ENCODE measurements around the gene SELENOV. TPM values are rescaled to one million over a fixed set of nuclear protein-coding genes. Genes with fewer than 3 reads are reported as not detected.
A peak's percentile ranks its signal among the peaks of the same experiment; 100 is the strongest.

The SELENOV gene
- total and polyA plus RNA-seq, 2 experiments from 2014 or later: not detected

DNA sequence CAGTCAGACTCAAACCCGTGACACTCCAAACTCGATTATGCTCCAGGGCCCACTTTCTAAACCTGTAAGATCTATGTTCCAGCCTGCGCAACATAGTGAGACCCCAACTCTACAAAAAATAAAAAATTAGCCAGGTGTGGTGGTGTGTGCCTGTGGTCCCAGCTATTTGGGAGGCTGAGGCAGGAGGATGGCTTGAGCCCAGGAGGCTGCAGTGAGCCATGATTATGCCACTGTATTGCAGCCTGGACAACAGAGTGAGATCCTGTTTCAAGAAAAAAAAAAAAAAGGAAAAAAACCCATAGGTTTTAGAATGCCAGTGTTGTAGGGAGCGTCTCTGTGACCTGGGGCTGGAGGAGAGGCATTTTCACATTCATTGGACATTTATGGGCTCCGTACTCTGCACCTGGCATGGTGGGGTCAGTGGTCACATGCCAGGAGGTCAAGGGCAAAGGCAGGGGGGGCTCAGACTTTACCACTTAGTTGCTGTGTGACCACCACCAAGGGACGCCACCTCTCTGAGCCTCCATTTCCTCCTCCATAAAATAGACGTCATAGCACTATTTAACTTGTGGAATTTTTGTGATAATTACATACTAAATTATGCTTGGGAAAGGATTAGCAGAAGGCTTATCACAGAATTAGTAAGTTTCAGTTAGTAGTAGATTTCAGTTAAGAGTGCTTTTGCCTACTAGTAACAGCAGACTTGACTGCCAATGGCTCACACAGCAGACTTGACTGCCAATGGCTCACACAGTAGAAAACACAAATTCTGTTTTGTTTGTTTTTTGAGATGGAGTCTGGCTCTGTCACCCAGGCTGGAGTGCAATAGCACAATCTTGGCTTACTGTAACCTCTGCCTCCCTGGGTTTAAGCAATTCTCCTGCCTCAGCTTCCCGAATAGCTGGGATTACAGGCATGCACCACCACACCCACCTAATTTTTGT is 5.9 kb downstream of the SELENOV start:
- DNase-seq: no peak
- Histone ChIP-seq H3K36me3 (ENCODE audit: low read depth) (no peaks in the 10 kb centered on the region), H3K9me2 (ENCODE audit: insufficient read depth) (no peaks in the 10 kb centered on the region), H3K4me3 (no peak overlapping the region), H3K27ac (no peak overlapping the region), H3K79me2 (ENCODE audit: insufficient read depth) (no peaks in the 10 kb centered on the region), H3F3A (ENCODE audit: insufficient read depth) (no peaks in the 10 kb centered on the region), H3K9me3 (ENCODE audit: low read depth) (no peaks in the 10 kb centered on the region), H3K4me2 (ENCODE audit: unreplicated experiment) (no peak overlapping the region), H3K9ac (no peak overlapping the region), H3K4me1 (ENCODE audit: insufficient read depth) (no peaks in the 10 kb centered on the region), H3K27me3 (replicated peaks; ENCODE audit: insufficient read depth) (peaks cover 9% of the 10 kb centered on the region), H4K20me1 (ENCODE audit: insufficient read depth) (no peaks in the 10 kb centered on the region), H2AFZ (no peak overlapping the region)
- TF ChIP-seq EZH2phosphoT487 (IDR thresholded peaks at IDR 0.05; ENCODE audit: insufficient read depth, low read depth): no peak
- TF ChIP-seq EZH2 (IDR thresholded peaks at IDR 0.05; ENCODE audit: insufficient read depth, poor library complexity, severe bottlenecking): no peak
- in situ Hi-C loops (cut with MboI): no loop called here
- WGBS, 2 experiments (ENCODE audit: low coverage in 1 of 2, low lambda C conversion rate in 2 of 2, missing lambda C conversion rate in 2 of 2): 70 to 71% methylated on average over 8 of the region's 8 CpGs

DNA sequence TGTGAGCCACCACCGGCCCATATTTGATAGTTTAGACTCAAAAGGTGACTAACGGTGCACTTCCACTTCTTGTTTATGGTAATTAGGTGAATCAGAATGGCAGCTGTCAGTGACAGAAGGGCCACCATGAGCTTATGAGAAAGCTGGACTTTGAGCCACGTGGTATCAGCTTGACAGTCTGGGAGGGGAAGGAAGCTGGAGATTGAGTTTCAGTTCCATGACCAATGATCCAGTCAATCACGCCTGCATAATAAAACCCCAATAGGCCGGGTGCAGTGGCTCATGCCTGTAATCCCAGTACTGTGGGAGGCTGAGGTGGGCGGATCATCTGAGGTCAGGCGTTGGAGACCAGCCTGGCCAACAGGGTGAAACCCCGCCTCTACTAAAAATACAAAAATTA is 9.6 kb downstream of the SELENOV start:
- Histone ChIP-seq H3K79me2 (ENCODE audit: insufficient read depth) (peaks cover 12% of the 10 kb centered on the region), H3K36me3 (ENCODE audit: low read depth) (no peaks in the 10 kb centered on the region), H3K9ac (no peak overlapping the region), H3F3A (ENCODE audit: insufficient read depth) (no peaks in the 10 kb centered on the region; the same call in 1 of the 2 replicates), H4K20me1 (ENCODE audit: insufficient read depth) (no peaks in the 10 kb centered on the region), H3K9me2 (ENCODE audit: insufficient read depth) (no peaks in the 10 kb centered on the region), H3K4me1 (ENCODE audit: insufficient read depth) (no peaks in the 10 kb centered on the region), H3K27ac (no peak overlapping the region), H3K4me3 (no peak overlapping the region), H3K27me3 (replicated peaks; ENCODE audit: insufficient read depth) (no peaks in the 10 kb centered on the region), H3K9me3 (ENCODE audit: low read depth) (no peaks in the 10 kb centered on the region), H3K4me2 (ENCODE audit: unreplicated experiment) (no peak overlapping the region), H2AFZ (no peak overlapping the region)
- no peak for DNase-seq
- TF ChIP-seq EZH2 (IDR thresholded peaks at IDR 0.05; ENCODE audit: insufficient read depth, poor library complexity, severe bottlenecking): no peak
- no peak for TF ChIP-seq EZH2phosphoT487 (IDR thresholded peaks at IDR 0.05; ENCODE audit: insufficient read depth, low read depth)
- WGBS, 2 experiments (ENCODE audit: low coverage in 1 of 2, low lambda C conversion rate in 2 of 2, missing lambda C conversion rate in 2 of 2): 87 to 93% methylated on average over 8 of the region's 8 CpGs
- in situ Hi-C loops (cut with MboI): no loop called here

DNA sequence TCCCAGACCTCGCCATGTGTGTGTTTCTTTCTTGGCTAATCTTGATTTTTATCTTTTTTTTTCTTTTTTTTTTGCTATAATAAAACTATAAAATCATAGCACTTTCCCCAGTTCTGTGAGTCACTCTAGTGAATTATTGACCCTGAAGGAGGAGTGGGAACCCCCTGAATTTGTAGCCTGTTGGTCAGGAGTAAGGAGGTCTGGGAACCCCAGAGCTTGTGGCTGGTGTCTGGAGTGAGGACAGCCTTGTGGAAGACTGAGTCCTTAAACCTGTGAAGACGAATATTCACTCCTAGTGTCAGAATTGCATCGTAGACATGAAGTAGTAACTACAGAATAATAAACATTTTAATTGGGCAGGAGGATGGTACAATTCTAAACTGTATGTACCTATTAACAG is 10.3 kb downstream of the SELENOV start:
- Histone ChIP-seq H3F3A (ENCODE audit: insufficient read depth) (no peaks in the 10 kb centered on the region; the same call in 1 of the 2 replicates), H3K27me3 (replicated peaks; ENCODE audit: insufficient read depth) (no peaks in the 10 kb centered on the region), H2AFZ (no peak overlapping the region), H3K79me2 (ENCODE audit: insufficient read depth) (peaks cover 19% of the 10 kb centered on the region), H3K27ac (no peak overlapping the region), H4K20me1 (ENCODE audit: insufficient read depth) (no peaks in the 10 kb centered on the region), H3K4me2 (ENCODE audit: unreplicated experiment) (no peak overlapping the region), H3K4me3 (no peak overlapping the region), H3K36me3 (ENCODE audit: low read depth) (no peaks in the 10 kb centered on the region), H3K4me1 (ENCODE audit: insufficient read depth) (no peaks in the 10 kb centered on the region), H3K9me3 (ENCODE audit: low read depth) (no peaks in the 10 kb centered on the region), H3K9ac (no peak overlapping the region), H3K9me2 (ENCODE audit: insufficient read depth) (no peaks in the 10 kb centered on the region)
- WGBS, 2 experiments (ENCODE audit: low coverage in 1 of 2, low lambda C conversion rate in 2 of 2, missing lambda C conversion rate in 2 of 2): 97% methylated on average over 3 of the region's 3 CpGs
- DNase-seq: no peak
- TF ChIP-seq EZH2phosphoT487 (IDR thresholded peaks at IDR 0.05; ENCODE audit: insufficient read depth, low read depth) (no peak), EZH2 (IDR thresholded peaks at IDR 0.05; ENCODE audit: insufficient read depth, poor library complexity, severe bottlenecking) (no peak)
- in situ Hi-C loops (cut with MboI): no loop called here

DNA sequence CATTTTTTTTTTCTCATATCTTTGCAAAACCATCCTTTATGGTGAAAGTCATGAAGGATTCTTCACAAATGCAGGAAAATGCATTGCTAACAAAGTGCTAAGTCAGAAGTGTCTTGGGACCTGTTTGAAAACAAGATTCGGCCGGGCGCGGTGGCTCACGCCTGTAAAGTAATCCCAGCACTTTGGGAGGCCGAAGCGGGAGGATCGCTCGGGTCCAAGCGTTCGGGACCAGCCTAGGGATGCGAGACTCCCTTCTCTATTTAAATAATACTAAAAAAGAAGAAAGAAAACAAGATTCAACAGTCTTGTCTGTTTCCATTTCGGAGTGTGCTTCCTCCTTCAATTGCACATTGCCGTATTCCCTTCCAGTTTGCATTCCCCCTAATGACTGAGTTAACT is 16.9 kb downstream of the SELENOV start:
- peak overlapping the region; percentile 74 for H3K27ac ChIP-seq
- DNase-seq: peak; percentile 35
- TF ChIP-seq EZH2phosphoT487 (IDR thresholded peaks at IDR 0.05; ENCODE audit: insufficient read depth, low read depth) (no peak), EZH2 (IDR thresholded peaks at IDR 0.05; ENCODE audit: insufficient read depth, poor library complexity, severe bottlenecking) (no peak)
- peak overlapping the region; percentile 92 for H3K4me3 ChIP-seq
- in situ Hi-C loops (cut with MboI): no loop called here
- H3K79me2 ChIP-seq (ENCODE audit: insufficient read depth): peaks cover 43% of the 10 kb centered on the region
- H4K20me1 ChIP-seq (ENCODE audit: insufficient read depth): no peaks in the 10 kb centered on the region
- 6 to 7% methylated on average over 14 of the region's 14 CpGs for WGBS, 2 experiments (ENCODE audit: low coverage in 1 of 2, low lambda C conversion rate in 2 of 2, missing lambda C conversion rate in 2 of 2)
- peaks cover 13% of the 10 kb centered on the region for H3K4me1 ChIP-seq (ENCODE audit: insufficient read depth)
- no peaks in the 10 kb centered on the region for H3K9me3 ChIP-seq (ENCODE audit: low read depth)
- peak overlapping the region; percentile 85 for H3K9ac ChIP-seq
- peak overlapping the region; percentile 98 for H3K4me2 ChIP-seq (ENCODE audit: unreplicated experiment)
- H3K27me3 ChIP-seq (replicated peaks; ENCODE audit: insufficient read depth): no peaks in the 10 kb centered on the region
- H3F3A ChIP-seq (ENCODE audit: insufficient read depth): no peaks in the 10 kb centered on the region; the same call in 1 of the 2 replicates
- H2AFZ ChIP-seq: peak overlapping the region; percentile 91
- H3K9me2 ChIP-seq (ENCODE audit: insufficient read depth): no peaks in the 10 kb centered on the region
- H3K36me3 ChIP-seq (ENCODE audit: low read depth): no peaks in the 10 kb centered on the region

All from GM23248 (cell line).